K562 (cell line): ENCODE measurements around the gene FOXI1.

Source experiments
- ZBTB7A ChIP-seq: IDR thresholded peaks from 2 replicates; pipeline ENCODE4 v1.6.1; 2011; ENCODE audit warnings: low read depth, mild to moderate bottlenecking, low read length, moderate library complexity, borderline replicate concordance; ENCODE audit not compliant: control insufficient read depth
- ZFP1 ChIP-seq: fragments of 450-650 bp; formaldehyde crosslinking; IDR thresholded peaks from 2 replicates; pipeline ENCODE4 v1.4.0; 2020; ENCODE audit warnings: mild to moderate bottlenecking, mixed read lengths
- TF ChIP-seq, protein P1 (sequence below), 2 experiments: fragments of 450-650 bp; IDR thresholded peaks; 2 replicates each; pipeline ENCODE4 v1.6.1; 2018; ENCODE audit warnings: mild to moderate bottlenecking in 2 of 2, low read depth in 1 of 2; ENCODE audit not compliant: partially characterized antibody in 2 of 2

DNA sequence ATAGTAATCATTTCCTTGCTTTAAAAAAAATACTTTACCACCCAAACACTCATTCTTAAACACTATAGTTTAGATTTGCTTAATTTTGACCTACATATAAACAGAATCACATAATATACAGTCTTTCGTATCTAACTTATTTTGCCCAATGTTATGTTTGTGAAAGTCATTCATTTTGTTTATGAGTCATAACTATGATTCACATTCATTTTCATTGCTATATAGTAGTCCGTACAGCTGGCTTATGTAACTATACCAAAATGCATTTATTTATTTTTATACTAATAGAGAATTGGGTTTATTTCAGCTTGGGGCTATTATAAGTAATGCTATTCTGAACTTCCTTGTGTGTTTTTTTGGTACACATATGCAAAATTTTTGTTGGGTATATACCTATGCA, 33.9 kb upstream of the FOXI1 start:
- TF ChIP-seq, protein P1, sequence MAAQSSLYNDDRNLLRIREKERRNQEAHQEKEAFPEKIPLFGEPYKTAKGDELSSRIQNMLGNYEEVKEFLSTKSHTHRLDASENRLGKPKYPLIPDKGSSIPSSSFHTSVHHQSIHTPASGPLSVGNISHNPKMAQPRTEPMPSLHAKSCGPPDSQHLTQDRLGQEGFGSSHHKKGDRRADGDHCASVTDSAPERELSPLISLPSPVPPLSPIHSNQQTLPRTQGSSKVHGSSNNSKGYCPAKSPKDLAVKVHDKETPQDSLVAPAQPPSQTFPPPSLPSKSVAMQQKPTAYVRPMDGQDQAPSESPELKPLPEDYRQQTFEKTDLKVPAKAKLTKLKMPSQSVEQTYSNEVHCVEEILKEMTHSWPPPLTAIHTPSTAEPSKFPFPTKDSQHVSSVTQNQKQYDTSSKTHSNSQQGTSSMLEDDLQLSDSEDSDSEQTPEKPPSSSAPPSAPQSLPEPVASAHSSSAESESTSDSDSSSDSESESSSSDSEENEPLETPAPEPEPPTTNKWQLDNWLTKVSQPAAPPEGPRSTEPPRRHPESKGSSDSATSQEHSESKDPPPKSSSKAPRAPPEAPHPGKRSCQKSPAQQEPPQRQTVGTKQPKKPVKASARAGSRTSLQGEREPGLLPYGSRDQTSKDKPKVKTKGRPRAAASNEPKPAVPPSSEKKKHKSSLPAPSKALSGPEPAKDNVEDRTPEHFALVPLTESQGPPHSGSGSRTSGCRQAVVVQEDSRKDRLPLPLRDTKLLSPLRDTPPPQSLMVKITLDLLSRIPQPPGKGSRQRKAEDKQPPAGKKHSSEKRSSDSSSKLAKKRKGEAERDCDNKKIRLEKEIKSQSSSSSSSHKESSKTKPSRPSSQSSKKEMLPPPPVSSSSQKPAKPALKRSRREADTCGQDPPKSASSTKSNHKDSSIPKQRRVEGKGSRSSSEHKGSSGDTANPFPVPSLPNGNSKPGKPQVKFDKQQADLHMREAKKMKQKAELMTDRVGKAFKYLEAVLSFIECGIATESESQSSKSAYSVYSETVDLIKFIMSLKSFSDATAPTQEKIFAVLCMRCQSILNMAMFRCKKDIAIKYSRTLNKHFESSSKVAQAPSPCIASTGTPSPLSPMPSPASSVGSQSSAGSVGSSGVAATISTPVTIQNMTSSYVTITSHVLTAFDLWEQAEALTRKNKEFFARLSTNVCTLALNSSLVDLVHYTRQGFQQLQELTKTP (IDR thresholded peaks at IDR 0.05; ENCODE audit: low read depth in 1 of 2, partially characterized antibody in 2 of 2), result no peak
- TF ChIP-seq ZBTB7A (no peak), ZFP1 (CRISPR knock-in tag) (no peak)
